HG03064 (cell line): Measurements from ENCODE around the gene CHD1L.
"Not testable (repeated sequence)": the region's sequence is repeated elsewhere in the genome, so short reads cannot be mapped to it uniquely, and the experiment has no call there.

Source experiments
- ATAC-seq: cut with Tn5 transposase; IDR thresholded peaks from one replicate; pipeline ENCODE4 v1.9.1; 2021; ENCODE audit warnings: low read depth; ENCODE audit not compliant: unreplicated experiment

Gene CHD1L

DNA sequence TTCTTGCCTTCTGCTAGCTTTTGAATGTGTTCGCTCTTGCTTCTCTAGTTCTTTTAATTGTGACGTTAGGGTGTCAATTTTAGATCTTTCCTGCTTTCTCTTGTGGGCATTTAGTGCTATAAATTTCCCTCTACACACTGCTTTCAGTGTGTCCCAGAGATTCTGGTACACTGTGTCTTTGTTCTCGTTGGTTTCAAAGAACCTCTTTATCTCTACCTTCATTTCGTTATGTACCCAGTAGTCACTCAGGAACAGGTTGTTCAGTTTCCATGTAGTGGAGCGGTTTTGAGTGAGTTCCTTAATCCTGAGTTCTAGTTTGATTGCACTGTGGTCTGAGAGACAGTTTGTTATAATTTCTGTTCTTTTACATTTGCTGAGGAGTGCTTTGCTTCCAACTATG, 11.5 kb upstream of the CHD1L start:
- not testable (repeated sequence) for ATAC-seq

DNA sequence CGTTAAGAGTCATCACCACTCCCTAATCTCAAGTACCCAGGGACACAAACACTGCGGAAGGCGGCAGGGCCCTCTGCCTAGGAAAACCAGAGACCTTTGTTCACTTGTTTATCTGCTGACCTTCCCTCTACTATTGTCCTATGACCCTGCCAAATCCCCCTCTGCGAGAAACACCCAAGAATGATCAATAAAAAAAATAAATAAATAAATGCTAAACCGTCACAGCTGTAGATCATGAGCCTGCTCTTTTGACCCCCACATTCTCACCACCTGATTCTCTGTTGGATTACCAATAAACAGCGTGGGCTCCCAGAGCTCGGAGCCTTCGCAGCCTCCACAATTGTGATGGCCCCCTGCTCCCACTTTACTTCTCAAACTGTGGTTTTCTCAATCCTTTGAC, 8.6 kb upstream of the CHD1L start:
- not testable (repeated sequence) for ATAC-seq

DNA sequence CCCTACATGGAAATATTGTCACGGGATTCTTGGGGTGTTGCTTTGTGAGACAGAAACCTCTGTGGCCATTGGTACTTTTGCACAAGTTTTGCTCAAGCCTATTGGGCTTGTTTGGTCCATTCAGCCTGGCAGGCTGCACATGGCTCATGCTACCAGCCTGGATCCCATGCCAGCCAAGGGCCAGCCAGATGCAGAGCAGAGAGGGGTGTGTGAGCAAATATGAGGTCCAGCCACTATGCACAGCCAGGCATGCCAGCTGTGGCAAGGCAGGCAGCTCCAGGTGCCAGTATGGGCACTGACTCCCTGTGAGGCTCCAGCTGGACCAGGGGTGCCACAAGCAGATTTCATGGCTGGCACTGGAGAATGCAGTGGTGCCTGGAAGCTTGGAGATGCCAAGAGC, 6.7 kb upstream of the CHD1L start:
- ATAC-seq = no peak

DNA sequence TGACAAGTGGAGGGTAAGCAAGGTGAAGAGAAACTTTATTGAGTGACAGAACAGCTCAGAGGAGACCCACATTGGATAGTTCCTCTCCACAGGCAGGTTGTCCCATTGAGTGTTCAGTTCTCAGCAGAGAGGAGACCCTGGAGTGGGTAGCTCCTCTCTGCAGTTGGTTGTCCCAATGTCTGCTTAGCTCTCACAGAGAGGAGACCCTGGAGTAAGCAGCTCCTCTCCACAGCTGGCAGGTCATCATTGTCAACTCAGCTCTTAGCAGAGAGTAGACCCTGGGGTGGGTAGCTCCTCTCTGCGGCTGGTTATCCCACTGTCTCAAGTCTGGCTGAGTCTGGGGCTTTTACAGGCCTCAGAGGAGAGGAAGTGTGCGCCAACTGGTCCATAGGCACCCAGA, 6.0 kb upstream of the CHD1L start:
- no peak for ATAC-seq

DNA sequence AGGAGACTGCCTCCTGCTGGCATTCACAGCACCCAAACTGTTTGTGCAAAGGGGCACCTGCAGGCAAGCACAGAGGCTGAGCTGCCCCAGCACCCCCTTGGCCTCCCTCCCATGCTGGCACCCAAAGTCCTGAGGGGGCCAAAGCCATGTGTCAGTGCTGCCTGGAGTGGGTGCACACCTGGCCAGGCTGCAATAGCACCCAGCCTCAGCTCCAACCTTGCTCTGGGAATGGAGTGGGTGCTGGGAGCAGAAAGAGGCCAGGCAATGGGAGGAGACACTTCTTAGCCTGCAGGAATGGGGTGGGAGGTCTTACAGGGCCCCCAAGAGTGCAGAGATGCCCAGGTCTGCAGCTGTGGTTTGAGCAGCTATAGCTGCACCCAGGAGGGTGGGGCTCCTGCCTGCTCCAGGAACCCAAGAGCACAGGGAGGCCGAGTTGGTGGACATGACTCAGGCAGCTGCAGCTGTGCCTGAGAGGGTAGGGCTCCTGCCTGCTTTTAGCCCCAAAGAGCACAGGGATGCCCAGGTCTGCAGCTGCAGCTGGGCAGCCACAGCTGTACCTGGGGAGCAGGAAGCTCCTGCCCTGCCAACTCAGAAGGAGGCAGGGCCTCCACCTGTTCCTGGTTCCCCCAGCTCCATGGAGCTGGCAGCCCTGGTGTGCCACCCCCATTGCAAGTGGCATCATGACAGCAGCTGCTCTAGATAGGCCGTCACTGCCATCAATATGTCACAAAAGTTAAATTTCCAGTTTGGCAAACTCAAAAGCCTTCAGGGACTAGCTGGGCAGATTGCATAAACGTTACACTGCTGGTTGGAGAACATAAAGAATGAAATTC, 5.3 kb upstream of the CHD1L start:
- no peak for ATAC-seq

DNA sequence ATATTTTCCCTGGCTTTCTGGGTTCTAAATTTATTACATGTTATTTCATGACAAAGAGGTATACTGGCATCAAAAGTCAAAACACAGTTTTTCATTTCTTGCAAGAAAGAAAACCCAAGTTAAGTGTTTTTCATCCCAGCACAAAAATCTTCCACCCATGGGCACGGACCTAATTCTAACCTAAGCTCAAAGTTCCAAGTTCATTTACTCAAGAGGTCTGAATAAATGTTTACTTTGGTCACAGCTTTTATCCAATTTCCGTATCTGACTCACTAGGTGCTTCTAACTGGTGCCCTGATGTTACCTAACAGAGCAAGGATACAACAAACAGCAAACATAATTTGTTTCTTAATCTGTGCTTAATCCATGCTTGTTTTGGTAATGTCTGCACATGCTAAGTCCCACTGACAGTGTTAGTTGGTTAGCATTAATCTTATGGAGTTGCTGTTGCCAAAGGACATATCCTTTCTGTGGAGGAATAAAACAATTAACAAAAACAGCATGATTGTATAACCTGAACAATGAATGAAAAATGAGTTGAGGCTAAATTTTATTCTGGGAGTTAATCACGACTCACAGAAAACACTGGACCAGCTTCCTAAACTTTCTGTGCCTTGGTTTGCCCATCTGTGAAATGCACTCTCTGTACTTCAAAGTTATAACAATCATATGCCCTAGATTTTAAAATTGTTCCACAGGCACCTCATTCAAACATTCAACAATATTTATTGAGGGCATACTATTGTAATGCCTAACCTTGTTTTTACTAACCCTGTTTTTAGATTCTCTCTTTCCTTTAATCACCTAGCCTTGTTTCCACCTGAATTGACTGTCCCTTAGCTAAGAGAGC, 4.2 kb upstream of the CHD1L start:
- ATAC-seq = no peak

DNA sequence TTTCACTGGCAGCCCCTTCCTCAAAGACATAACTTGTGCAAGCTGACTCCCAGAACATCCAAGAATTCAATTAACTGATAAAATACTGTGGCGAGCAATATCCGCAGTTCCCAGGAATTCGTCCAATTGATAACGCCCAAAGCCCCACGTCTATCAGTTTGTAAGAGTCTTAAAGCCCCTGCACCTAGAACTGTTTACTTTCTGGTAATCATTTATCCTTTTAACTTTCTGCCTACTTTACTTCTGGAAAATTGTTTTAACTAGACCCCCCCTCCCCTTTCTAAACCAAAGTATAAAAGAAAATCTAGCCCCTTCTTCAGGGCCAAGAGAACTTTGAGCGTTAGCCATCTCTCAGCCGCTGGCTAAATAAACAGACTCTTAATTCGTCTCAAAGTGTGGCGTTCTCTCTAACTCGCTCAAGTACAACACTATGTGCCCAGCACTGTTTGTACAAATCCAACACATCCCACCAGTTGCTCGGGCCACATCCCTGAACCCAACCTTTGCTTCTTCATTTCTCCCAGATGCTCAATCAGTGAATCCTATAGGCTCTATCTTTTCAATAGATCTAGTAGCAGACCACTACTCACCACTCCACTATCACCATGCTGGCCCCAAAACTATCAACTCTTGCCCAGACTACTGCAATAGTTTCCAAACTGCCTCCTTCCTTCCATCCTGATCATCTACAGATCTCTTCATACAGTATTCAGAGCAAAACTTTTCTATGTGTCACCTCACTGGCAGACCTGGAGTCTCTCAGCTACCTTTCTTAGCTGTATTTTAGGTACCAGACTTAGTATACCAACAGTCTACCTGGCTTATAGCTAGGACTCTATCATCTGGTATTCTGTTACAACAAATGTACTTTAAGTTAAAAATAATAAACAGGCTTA, 3.3 kb upstream of the CHD1L start:
- ATAC-seq = no peak

DNA sequence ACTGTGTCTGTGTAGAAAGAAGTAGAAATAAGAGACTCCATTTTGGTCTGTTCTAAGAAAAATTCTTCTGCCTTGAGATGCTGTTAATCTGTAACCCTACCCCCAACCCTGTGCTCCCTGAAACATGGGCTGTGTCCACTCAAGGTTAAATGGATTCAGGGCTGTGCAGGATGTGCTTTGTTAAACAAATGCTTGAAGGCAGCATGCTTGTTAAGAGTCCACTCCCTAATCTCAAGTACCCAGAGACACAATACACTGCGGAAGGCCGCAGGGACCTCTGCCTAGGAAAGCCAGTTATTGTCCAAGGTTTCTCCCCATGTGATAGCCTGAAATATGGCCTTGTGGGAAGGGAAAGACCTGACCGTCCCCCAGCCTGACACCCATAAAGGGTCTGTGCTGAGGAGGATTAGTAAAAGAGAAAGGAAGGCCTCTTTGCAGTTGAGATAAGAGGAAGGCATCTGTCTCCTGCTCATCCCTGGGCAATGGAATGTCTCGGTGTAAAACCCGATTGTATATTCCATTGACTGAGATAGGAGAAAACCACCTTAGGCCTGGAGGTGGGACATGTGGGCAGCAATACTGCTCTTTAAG, 2.3 kb upstream of the CHD1L start:
- ATAC-seq = not testable (repeated sequence)

- ATAC-seq = no peak
Observed at GRCh38 chr1:147241934-147242448, 493 bp upstream of the CHD1L start.

DNA sequence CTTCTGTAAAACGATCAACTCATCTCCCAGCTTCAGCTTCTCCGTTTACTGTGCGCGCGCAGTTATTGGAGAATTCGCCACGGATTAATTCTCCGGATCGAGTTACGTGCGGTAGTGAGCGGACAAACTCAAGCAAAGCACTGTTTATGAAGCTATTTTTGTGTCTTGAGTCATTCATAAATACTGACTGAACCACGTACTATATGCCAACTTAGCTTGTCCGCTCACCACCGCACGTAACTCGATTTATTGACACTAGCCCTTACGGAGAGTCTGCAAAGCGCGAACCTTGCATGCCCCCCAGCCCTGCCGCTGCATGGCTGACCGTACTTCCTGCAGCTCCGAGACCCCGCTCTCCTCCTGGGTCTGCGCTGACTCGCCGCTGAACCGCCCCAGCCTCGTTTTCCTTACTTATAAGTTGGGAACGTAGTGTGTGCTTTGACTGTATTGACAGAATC, 773 bp downstream of the CHD1L start:
- peak; percentile 14 for ATAC-seq

DNA sequence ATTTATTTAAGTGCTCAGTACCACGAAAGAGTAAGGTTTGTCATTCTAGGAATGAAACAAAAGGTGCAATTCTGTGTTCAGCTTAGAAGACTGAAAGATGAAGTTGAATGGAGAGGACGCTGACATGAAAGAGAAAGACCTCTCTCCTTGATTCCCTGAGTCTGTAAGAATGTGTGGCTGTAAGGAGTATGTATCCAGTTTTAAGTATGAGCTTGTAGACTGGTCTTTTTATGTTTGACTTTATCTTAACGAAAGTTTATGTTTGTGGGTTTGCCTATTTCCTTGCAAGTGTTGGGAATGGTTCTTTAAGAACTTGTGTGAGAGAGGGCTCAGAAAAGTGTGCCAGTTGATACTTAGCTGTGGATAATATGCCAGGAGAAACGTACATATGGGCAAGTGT, 1.4 kb downstream of the CHD1L start:
- ATAC-seq = no peak

- no peak for ATAC-seq
Observed at GRCh38 chr1:147245129-147245528, 2.6 kb downstream of the CHD1L start.

- ATAC-seq = no peak
Observed at GRCh38 chr1:147245586-147246021, 3.1 kb downstream of the CHD1L start.

DNA sequence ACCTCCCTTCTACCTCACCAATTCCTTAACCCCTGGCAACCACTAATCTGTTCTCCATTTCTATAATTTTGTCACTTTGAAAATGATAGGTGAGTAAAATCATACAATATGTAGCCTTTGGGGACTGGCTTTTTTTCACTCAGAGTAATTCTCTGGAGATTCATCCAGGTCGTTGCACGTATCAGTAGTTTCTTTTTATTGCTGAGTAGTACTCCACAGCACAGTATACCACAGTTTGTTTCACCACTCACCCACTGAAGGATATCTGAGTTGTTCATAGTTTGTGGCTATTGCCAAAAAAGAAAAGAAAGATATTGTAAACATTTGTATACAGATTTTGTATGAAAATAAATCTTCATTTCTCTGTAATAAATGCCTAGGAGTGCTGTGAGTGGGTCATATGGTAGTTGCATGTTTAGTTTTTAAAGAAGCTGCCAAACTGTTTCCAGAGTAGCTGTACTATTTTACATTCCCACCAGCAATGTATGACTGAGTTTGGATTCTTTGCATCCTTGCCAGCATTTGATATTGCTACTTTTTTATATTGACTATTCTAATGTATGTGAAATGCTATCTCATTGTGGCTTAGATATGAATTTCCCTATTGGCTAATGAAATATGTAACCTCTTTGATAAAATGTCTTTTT, 3.7 kb downstream of the CHD1L start:
- no peak for ATAC-seq

GRCh38 chr1:147246910-147247655, 4.6 kb downstream of the CHD1L start:
- no peak for ATAC-seq

DNA sequence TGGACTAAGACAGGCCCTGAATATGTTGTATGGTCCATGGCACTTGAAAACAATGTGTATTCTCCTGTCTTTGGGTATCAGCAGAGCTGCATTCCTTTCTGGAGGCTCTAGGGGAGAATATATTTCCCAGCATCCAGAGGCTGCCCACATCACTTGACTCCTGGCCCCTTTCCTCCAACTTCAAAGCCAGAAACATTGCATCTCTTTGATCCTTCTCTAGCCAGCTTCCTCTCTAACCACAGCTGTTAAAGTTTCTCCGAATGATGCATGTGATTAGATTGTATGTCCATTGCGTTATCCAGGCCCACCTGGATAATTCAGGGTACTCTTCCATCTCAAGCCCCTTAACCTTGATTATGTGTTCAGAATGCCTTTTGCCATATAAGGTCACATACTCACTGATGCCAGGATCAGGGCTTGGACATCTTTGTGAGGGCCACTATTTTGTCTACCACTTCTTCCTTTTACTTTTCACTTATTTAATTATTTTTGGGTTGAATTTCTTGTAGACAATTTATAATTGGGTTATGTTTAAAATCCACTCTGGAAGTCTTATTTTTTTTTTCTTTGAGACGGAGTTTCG, 5.3 kb downstream of the CHD1L start:
- no peak for ATAC-seq

DNA sequence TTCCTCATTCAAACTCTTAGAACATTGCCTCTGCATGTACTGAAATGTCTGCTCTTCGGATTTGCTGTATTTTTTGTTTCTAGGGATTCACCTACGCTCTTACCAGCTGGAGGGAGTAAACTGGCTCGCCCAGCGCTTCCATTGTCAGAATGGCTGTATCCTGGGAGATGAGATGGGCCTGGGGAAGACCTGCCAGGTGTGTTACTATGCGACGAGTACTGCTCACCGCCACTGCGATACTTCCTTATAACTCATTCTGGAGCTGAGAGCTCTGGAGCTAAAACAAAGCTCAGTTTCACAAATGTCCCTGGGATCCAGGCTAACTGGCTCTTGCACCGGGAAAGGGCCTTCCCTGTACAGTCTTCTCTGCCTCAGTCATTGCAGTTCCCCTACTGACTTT, 10.1 kb downstream of the CHD1L start:
- no peak for ATAC-seq

DNA sequence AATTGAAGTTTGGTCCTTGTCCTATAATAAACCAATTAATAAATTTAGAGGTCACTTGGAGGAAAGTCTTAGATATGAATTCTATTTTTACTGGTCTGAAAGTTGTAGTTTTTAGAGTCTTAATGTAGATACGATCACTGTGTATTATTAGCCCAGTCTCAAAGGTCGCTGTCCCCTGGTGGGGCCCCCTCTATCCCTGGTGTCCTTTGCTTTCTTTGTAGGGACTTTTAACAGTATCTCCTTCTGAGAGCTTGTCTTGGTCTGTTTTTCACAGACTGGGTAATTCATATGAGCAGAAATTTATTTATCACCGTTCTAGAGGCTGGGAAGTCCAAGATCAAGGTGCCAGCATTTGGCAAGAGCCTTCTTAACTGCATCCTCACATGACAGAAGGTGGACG, 18.5 kb downstream of the CHD1L start:
- no peak for ATAC-seq
